Gastrocnemius medialis (tissue), 4 donors: ENCODE results near the gene ATP11A. TPM values are rescaled to one million over a fixed set of nuclear protein-coding genes. Genes with fewer than 3 reads are reported as not detected.

ENCODE experiments used
- ATAC-seq, 2 donors: fragments of 150-250 bp; one replicate each; pipeline ENCODE4 v1.9.1; 2016
- DNase-seq, 2 donors: peaks; one replicate each; pipeline ENCODE4 v3.0.0-alpha.2; 2019
- H3K27ac ChIP-seq, 4 donors: fragments of 200-600 bp; sonication (generic); 1 replicate in 1 of 4; 2 replicates in 3 of 4; pipeline ENCODE4 v1.5.1; 2016 to 2018; ENCODE audit warnings: mild to moderate bottlenecking in 2 of 4, moderate library complexity in 1 of 4
- H3K27me3 ChIP-seq, 3 donors: fragments of 200-600 bp; sonication (generic) in 2 of 3; 1 replicate in 1 of 3; 2 replicates in 2 of 3; pipeline versions ENCODE4 v1.5.1 to v1.6.0; 2016 to 2019; ENCODE audit warnings: mild to moderate bottlenecking in 1 of 3, moderate library complexity in 1 of 3
- H3K36me3 ChIP-seq, 2 donors: fragments of 200-600 bp; sonication (generic) in 1 of 2; one replicate each; pipeline ENCODE4 v1.5.1; 2017 to 2018
- H3K4me1 ChIP-seq, 2 donors: fragments of 200-600 bp; sonication (generic) in 1 of 2; one replicate each; pipeline ENCODE4 v1.5.1; 2016 to 2017; ENCODE audit warnings: mild to moderate bottlenecking in 2 of 2
- H3K4me3 ChIP-seq, 4 donors: fragments of 200-600 bp; sonication (generic) in 3 of 4; 1 replicate in 1 of 4; 2 replicates in 3 of 4; pipeline ENCODE4 v1.5.1; 2016 to 2019; ENCODE audit warnings: mild to moderate bottlenecking in 2 of 4
- H3K9me3 ChIP-seq, 3 donors: fragments of 200-600 bp; sonication (generic) in 2 of 3; 1 replicate in 1 of 3; 2 replicates in 2 of 3; pipeline ENCODE4 v1.5.1; 2016 to 2019
- CTCF ChIP-seq, 5 experiments: fragments of 450-650 bp in 3 of 5; fragments of 200-600 bp in 2 of 5; sonication (generic) in 2 of 5; IDR thresholded peaks in 4 of 5; conservative IDR thresholded peaks in 1 of 5; 1 replicate in 4 of 5; 2 replicates in 1 of 5; pipeline ENCODE4 v1.5.1; 2016 to 2019; ENCODE audit warnings: antibody characterized with exemption in 5 of 5, mild to moderate bottlenecking in 3 of 5, moderate library complexity in 3 of 5
- POLR2A ChIP-seq, 2 donors: fragments of 450-650 bp; IDR thresholded peaks; one replicate each; pipeline ENCODE4 v1.6.1; 2017; ENCODE audit warnings: antibody characterized with exemption in 2 of 2, mild to moderate bottlenecking in 2 of 2, moderate library complexity in 2 of 2
- in situ Hi-C, 4 donors: fragments of 200-750 bp; cut with MboI; loops; one replicate each; pipeline versions ENCODE4 v1.15.0 to v1.8.0; 2017; ENCODE audit warnings: low sequenced_read_pairs in 4 of 4
- intact Hi-C: fragments of 100-400 bp; cut with DNase I; formaldehyde crosslinking; loops from one replicate; pipeline ENCODE4 v1.15.1; 2023; ENCODE audit warnings: low total_unique reads
- total RNA-seq, 4 donors: library from RNA; depleted of rRNA; stranded (reverse); fragments of >200 nt; gene quantifications; one replicate each; pipeline versions ENCODE4 v1.1.0 to v1.2.3, GENCODE V29; 2016

The ATP11A gene
- total RNA-seq, 4 donors from 2014 or later = 10.0 to 14.2 (median 12.6) TPM

DNA sequence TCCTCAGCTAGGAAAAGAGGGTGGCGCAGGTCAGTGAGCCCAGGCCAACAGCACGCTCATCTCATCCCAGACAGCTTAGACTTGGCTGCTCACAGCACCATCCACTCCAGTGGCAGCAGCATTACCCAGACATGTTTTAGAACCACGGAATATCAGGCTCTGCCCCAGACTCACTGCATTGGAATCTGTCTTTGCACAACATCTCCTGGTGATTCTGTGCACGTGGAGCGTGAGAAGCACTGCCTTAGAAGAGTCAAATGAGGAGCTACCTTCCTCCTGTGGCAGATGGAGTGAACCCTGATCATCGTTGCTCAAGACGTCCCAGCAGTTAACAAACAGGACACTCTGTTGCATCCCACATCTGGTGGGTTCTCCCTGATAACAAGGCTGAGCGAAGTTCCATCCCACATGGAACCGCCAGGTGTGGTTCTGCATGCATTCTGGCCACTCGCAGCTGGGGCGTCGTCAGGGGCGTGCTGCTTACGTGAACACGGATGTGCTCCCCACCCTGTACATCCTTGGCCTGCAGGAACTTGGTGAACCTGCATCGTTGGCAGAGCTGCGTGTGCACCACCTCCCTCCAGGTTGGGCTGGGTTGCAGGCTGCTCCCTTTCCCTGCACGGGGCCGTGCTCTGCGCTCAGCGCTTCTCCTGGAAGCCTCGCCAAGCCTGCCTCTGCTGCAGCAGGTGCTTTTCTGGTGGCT, 25.2 kb upstream of the ATP11A start:
- intact Hi-C loops (no loop called here), in situ Hi-C loops (no loop called here)
- Histone ChIP-seq H3K4me3 (no peak overlapping the region), H3K4me1 (no peaks in the 10 kb centered on the region), H3K27me3 (peaks cover 0 to 3% (median 0%) of the 10 kb centered on the region in 3 donors), H3K27ac (no peak overlapping the region), H3K9me3 (no peaks in the 10 kb centered on the region), H3K36me3 (no peaks in the 10 kb centered on the region)
- no peak for TF ChIP-seq POLR2A (IDR thresholded peaks at IDR 0.05)
- no peak for TF ChIP-seq CTCF (IDR thresholded peaks at IDR 0.05 in 4 of 5, conservative IDR thresholded peaks at IDR 0.05 in 1 of 5)
- no peak for ATAC-seq
- DNase-seq = no peak

GRCh38 chr13:112668924-112669323, 20.9 kb upstream of the ATP11A start:
- Histone ChIP-seq H3K27me3 (peaks cover 0 to 3% (median 3%) of the 10 kb centered on the region in 3 donors), H3K4me3 (no peak overlapping the region), H3K9me3 (no peaks in the 10 kb centered on the region), H3K36me3 (no peaks in the 10 kb centered on the region), H3K27ac (no peak overlapping the region), H3K4me1 (no peaks in the 10 kb centered on the region)
- TF ChIP-seq CTCF (IDR thresholded peaks at IDR 0.05 in 4 of 5, conservative IDR thresholded peaks at IDR 0.05 in 1 of 5) (no peak), POLR2A (IDR thresholded peaks at IDR 0.05) (no peak)
- intact Hi-C loops = no loop called here
- in situ Hi-C loops = no loop called here
- DNase-seq = no peak
- ATAC-seq = no peak

DNA sequence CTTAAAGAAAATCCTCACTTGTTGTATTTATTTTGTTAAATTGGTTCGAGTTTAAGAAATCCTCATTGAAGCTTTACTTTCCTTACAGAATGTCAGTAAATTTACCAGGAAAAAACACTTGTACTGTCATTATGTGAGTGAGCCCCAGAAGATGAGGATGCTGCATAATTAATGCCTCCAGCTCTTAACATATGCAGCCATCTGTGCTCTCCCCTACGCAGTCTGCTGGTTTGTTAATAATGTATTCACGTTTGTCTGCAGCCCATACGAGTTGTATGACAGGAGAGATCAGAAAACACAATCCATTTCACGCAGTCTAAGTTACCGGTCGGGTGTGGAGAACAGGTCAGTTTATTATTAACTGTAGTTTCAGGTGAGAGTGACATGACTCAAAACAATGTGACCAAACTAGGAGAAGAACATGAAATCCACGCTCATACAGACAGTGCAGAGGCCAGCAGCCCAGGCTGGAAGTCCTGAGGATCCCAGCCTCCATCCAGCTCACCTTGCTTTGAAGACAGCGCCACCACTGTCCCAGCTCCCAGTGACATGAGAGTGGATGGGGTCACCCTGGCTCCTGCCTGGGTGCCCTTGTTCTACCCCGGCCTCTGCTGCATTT, 19.8 kb upstream of the ATP11A start:
- H3K4me3 ChIP-seq = no peak overlapping the region
- intact Hi-C loops (no loop called here), in situ Hi-C loops (no loop called here)
- ATAC-seq (no peak), DNase-seq (no peak)
- TF ChIP-seq POLR2A (IDR thresholded peaks at IDR 0.05) (no peak), CTCF (IDR thresholded peaks at IDR 0.05 in 4 of 5, conservative IDR thresholded peaks at IDR 0.05 in 1 of 5) (no peak)
- H3K27me3 ChIP-seq = peaks cover 0 to 3% (median 3%) of the 10 kb centered on the region in 3 donors
- H3K4me1 ChIP-seq = no peaks in the 10 kb centered on the region
- no peaks in the 10 kb centered on the region for H3K9me3 ChIP-seq
- no peak overlapping the region for H3K27ac ChIP-seq
- no peaks in the 10 kb centered on the region for H3K36me3 ChIP-seq

GRCh38 chr13:112670864-112671263, 19.0 kb upstream of the ATP11A start:
- DNase-seq = no peak
- Histone ChIP-seq H3K9me3 (no peaks in the 10 kb centered on the region), H3K36me3 (no peaks in the 10 kb centered on the region), H3K4me3 (no peak overlapping the region), H3K27me3 (peaks cover 0 to 3% (median 3%) of the 10 kb centered on the region in 3 donors), H3K4me1 (no peaks in the 10 kb centered on the region), H3K27ac (no peak overlapping the region)
- intact Hi-C loops = no loop called here
- no peak for ATAC-seq
- in situ Hi-C loops = no loop called here
- TF ChIP-seq CTCF (IDR thresholded peaks at IDR 0.05 in 4 of 5, conservative IDR thresholded peaks at IDR 0.05 in 1 of 5) (no peak), POLR2A (IDR thresholded peaks at IDR 0.05) (no peak)
